ENCODE results near the gene FAN1. TPM values are rescaled to one million over a fixed set of nuclear protein-coding genes. Genes with fewer than 3 reads are reported as not detected.
A peak's percentile ranks its signal among the peaks of the same experiment; 100 is the strongest.
"Not testable (repeated sequence)": the region's sequence is repeated elsewhere in the genome, so short reads cannot be mapped to it uniquely, and the experiment has no call there.

Gene FAN1
- 26.3 TPM for total RNA-seq
- long read RNA-seq, full-length matches to known transcripts: 24 of 61 reads
- long read RNA-seq, partial matches to known transcripts: 12 of 61 reads
- long read RNA-seq, other reads (novel, unspliced or antisense): 25 of 61 reads

DNA sequence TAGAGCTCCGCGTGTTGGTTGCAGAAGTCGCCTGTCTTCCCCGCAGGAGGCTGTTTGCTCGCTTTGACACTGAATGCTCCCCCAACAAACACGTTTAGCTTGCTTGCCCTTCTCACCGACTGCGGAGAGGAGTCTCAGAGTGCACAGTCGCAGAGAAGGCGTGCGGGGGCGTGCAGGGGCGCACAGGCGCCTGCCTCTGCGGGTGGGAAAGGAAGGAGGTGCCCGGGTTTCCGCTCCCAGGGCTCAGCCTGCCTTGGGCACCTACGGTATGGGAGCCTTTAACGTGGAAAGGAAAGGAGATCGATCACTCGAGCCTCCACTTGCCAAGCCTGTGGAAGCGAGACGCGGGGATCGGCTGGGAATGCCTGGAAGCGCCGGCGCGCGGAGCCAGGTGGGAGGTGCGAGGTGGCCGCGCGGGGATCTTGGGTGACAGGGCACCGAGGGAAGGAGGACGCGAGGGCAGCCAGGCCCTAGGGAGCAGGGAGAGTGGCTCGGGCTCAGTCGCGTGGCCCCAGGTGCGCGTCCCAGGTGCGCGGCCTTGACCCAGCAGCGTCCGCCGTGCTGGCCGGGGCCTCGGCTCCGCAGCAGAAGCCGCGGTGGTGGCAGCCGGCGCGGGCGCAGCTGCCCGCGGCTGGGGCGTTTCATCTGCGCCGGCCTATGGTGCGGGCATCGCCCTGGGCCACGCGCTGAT is at the start of gene FAN1:
Gene FAN1, plus strand, starts transcription at position 419 of the 691 bp plus-strand sequence. CDS start 749 bp downstream, outside the sequence.
- intact Hi-C loops (cut with micrococcal nuclease): no loop called here
- ATAC-seq (peak; percentile 99), DNase-seq (peak; percentile 92)

DNA sequence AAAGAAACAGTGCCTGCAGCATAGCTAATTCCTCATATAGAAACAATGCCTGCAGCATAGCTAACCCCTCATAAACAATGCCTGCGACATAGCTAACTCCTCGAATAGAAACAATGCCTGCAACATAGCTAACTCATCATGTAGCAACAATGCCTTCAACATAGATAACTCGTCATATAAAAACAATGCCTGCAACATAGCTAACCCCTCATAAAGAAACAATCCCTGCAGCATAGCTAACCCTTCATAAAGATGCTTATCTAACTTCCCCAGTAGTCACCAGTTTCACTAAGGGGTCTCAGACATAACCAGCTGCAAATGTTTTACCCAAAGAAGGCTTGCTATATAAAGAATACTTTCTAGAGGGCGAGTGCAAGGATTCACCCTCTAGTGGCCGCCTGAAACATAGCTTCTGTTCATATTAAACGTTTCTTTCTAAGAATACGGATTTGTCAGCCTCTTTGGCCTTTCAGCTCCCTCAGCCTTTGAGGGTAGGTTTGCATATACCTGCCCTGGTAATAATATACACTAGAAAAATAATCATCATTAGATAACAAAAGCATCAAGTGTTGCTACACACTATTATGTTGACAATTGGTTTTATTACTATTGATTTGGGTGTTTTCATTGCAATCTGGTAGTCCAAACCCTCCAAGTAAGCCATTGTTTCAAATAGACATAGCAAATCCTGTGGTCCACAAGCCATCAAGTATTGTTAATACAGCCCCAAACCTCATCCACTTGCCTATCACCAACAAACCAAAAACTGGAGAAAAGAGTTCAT is 44.4 kb upstream of the FAN1 start:
- intact Hi-C loops (cut with micrococcal nuclease): no loop called here
- ATAC-seq: no peak
- DNase-seq: no peak

DNA sequence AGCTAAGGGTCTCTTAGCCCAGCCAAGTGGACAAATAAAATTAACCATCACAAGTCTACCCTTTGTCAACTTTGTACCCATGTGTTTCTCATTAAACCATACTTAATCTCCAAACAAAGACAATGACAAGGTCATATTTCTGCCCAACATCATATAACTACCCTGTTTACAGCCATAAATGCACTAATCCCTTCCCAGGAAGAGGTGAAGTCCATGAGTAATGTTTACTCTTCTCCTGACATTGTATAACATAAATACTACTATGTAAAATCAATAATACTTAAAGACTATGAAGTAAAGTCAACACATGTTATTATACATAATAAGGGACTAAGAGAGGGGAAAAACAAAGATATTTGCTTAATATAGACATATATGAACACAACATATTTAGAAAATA is 38.5 kb upstream of the FAN1 start:
- DNase-seq (no peak), ATAC-seq (no peak)
- intact Hi-C loops (cut with micrococcal nuclease): no loop called here

DNA sequence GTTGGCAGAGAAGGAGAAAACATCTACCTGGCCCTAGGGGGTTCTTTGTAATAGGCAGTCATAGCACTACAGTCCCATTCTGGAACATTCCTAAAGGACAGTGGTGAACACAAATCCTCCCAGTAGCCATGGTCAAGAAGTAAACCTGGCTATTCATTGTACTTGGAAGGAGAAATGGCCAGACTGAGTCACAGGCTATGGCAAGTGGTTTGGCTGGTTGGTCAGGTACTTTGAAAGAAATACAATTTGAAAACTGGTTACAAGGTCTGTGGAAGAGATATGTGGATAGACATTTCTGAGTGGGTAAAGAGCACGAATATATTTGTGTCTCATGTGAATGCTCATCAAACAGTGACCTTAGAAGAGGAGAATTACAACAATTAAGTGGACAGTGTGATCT is 33.0 kb upstream of the FAN1 start:
- intact Hi-C loops (cut with micrococcal nuclease): no loop called here
- ATAC-seq (no peak), DNase-seq (no peak)

DNA sequence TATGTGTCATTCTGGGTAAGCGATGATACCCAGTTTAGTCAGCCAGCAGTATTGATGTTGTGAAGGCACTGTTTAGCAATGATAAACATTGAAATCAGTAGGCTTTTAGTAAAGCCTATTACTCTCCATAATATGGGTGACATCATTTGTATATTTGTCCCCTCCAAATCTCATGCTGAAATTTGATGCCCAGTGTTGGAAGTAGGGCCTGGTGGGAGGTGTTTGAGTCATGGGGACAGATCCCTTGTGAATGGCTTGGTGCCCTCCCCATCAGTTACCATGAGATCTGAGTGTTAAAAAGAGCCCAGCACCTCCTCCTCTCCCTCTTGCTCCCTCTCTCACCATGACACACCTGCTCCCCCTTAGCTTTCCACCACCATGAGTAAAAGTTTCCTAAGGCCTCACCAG is 31.4 kb upstream of the FAN1 start:
- DNase-seq (no peak), ATAC-seq (no peak)
- intact Hi-C loops (cut with micrococcal nuclease): no loop called here

DNA sequence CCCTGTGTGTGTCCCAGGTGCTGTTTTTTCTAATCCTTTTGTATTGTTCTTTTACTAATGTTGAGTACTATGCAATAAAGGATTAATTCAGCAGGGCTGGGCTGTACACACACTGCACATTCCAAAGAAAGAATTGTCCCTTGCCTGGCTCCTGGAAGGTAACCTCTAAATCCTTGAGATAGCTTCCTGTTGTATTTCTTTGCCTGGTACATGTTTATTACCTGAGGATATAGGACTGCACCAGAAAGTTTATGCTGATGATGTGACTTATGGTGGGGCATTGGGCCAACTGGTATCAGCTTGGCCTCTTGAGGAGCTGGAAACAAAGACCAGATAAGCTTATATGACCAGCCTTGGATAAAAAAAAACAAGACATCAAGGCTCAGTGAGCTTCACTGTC is 26.6 kb upstream of the FAN1 start:
- no peak for ATAC-seq
- DNase-seq: no peak
- intact Hi-C loops (cut with micrococcal nuclease): no loop called here

DNA sequence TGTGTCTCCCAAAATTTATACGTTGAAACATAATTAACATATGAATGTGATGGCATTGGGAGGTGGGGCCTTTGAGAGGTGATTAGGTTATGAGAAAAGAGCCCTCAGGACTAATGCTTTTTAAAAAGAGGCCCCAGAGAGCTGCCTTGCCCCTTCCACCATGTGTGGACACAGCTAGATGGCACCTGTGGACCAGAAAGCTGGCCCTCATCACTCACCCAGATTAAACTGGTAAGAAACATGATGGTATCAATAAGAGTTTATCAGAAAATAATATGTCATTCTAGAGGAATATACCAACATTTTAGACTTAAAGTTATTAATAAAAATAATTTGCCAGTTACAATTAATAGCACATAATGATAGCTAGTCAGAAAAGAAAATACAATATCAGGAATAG is 25.2 kb upstream of the FAN1 start:
- no peak for ATAC-seq
- DNase-seq: no peak
- intact Hi-C loops (cut with micrococcal nuclease): no loop called here

DNA sequence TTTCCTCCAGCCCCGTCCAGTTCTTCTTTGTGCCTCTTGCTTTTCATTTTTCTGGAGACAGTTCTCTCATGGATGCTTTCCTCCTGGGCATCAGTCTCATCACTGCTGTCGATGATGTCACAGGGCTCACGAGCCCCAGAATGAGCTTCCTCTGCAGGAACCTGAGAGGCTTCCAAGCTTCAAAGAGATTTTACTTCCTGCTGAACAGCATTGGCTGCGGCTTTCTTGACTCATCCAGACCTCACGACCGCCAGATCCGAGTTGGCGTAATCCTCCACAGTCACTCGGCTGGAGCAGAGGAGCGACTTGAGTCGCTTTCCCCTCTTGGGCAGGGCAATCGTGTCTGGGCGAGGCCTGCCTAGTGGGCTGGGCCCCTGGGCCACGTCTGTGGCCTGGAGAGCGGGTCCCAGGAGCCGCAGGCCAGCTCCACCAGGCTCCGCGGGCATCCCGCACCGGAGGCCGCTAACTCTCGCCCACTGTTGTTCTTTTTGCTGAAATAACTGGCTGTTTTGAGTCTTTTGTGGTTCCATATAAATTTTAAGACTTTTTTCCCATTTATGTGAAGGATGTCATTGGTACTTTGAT is 20.8 kb upstream of the FAN1 start:
- ATAC-seq (no peak), DNase-seq (no peak)
- intact Hi-C loops (cut with micrococcal nuclease): no loop called here

DNA sequence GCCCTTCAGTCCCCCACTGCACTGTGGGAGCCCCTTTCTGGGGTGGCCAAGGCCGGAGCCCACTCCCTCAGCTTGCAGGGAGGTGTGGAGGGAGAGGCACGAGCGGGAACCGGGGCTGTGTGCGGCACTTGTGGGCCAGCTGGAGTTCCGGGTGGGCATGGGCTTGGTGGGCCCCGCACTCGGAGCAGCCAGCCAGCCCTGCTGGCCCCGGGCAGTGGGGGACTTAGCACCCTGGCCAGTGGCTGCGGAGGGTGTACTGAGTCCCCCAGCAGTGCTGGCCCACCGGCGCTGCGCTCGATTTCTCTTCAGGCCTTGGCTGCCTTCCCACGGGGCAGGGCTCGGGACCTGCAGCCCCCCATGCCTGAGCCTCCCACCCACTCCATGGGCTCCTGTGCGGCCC is 20.0 kb upstream of the FAN1 start:
- intact Hi-C loops (cut with micrococcal nuclease); ATAC-seq; DNase-seq: not testable (repeated sequence)

DNA sequence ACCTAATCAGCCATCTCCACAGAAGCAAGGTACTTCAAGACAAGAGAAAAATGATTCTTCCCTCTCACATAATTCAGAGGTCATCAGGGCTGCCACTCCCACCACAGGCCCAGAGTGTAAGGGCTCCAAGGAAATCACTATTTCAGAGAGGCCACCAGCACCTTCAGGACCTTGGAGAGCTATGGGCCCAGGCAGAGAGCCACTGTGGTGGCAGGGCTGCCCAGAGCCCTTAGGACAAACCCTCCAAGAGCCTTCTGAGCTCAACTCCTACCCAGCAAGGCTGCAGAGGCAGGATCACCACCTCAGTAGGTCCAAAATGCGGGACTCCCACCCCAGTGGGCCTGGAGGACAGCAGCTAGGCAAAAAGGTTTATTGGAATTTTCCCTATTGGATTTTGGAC is 17.9 kb upstream of the FAN1 start:
- ATAC-seq (peak; percentile 67), DNase-seq (no peak)
- intact Hi-C loops (cut with micrococcal nuclease): no loop called here

DNA sequence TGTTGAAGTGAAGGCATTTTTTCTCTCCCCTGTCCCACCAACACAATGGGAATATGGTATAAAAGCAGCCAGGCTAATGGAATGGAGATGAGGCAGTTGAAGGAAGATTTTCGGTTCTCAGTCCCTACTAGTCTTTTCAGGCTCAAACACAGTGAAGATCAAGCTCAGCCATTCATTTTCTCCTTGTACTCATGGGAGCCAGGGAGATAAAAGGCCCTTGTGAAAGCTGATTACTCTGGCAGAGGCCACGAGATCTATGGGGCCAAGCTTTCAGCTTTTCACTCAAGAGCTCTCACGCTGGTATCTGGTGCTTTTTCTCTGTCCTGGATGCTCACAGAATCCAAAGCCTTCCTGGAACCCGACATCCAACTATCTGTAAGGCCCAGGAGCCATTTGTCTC is 14.5 kb upstream of the FAN1 start:
- ATAC-seq (peak; percentile 54), DNase-seq (no peak)
- intact Hi-C loops (cut with micrococcal nuclease): no loop called here

DNA sequence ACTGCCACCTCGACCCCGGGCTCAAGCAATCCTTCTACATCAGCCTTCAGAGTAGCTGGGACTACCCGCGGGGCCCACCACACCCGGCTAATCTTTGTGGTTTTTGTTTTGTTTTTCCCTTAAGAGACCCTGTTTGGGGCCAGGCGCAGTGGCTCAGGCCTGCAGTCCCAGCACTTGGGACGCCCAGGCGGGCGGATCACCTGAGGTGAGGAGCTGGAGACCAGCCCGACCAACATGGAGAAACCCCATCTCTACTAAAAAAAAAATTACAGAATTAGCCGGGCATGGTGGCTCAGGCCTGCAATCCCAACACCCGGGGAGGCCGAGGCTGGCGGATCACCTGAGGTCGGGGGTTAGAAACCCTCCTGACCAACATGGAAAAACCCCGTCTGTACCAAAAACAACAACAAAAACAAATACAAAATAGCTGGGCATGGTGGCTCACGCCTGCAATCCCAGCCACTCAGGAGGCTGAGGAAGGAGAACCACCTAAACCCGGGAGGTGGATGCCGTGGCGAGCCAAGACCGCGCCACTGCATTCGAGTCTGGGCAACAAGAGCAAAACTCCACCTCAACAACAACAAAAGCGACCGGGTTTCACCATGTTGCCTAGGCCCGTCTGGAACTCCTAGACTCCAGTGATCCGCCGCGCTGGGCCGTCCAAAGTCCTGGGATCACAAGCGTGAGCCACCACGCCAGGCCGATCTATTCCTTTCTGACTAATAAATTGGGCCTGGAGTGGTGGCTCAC is 8.1 kb upstream of the FAN1 start:
- intact Hi-C loops (cut with micrococcal nuclease): no loop called here

DNA sequence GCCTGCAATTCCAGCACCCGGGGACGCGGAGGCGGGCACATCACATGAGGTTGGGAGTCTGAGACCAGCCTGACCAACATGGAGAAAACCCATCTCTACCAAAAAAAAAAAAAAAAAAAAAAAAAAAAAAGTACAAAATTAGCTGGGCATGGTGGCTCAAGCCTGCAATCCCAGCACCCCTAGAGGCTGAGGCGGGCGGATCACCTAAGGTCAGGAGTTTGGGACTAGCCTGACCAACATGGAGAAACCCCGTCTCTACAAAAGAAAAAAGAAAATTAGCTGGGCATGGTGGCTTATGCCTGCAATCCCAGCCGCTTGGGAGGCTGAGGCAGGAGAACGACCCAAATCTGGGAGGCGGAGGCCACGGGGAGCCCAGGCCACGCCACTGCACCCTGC is 7.5 kb upstream of the FAN1 start:
- DNase-seq (no peak), ATAC-seq (no peak)
- intact Hi-C loops (cut with micrococcal nuclease): no loop called here

More for the DNA sequence above, 8.1 kb upstream of the FAN1 start:
- no peak for ATAC-seq
- no peak for DNase-seq

DNA sequence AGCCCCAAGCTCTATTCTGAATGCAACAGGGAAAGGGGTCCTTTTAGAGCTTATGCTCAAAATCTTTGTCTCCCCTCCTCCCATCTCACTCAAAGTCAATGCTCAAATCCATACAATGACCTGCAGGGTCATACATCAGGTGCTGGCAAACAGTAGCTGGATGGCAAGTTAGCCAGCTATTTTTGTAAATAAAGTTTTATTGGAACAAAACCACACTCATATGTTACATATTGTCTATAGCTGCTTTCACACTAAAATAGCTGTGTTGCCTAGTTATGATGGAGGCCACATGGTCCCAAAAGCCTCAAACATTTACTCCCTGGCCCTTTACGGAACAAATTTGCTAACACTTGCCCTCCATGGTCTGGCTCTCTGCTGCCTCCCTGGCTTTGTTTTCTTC is 1.8 kb upstream of the FAN1 start:
- DNase-seq (no peak), ATAC-seq (no peak)
- intact Hi-C loops (cut with micrococcal nuclease): no loop called here

DNA sequence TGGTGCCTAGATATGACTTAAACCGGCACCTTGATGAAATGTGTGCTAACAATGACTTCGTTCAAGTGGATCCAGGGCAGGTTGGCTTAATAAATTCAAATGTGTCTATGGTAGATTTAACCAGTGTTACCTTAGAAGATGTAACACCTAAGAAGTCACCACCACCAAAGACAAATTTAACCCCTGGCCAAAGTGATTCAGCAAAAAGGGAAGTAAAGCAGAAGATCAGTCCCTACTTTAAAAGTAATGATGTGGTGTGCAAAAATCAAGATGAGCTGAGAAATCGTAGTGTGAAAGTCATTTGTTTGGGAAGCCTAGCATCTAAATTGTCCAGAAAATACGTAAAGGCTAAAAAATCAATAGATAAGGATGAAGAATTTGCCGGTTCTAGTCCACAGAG is 1.1 kb downstream of the FAN1 start:
- no peak for ATAC-seq
- intact Hi-C loops (cut with micrococcal nuclease): no loop called here
- DNase-seq: no peak

DNA sequence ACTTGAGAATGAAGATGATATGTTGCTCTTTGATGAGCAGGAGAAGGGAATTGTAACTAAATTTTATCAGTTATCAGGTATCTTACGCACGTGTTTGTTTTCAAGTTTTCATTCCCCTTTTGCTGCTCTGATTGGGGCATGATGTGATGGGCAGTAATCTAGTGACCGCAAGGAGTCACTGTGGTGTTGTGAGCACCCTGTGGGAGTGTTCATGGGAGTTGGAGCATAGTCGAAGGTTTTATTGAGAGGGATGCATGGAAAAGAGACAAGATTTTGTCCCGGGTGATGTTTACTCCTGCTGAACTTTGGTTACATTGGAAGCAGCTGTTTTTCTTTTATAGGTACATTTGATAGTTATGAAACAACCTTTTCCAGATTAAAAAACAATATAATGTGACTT is 2.1 kb downstream of the FAN1 start:
- no peak for DNase-seq
- intact Hi-C loops (cut with micrococcal nuclease): no loop called here
- no peak for ATAC-seq

DNA sequence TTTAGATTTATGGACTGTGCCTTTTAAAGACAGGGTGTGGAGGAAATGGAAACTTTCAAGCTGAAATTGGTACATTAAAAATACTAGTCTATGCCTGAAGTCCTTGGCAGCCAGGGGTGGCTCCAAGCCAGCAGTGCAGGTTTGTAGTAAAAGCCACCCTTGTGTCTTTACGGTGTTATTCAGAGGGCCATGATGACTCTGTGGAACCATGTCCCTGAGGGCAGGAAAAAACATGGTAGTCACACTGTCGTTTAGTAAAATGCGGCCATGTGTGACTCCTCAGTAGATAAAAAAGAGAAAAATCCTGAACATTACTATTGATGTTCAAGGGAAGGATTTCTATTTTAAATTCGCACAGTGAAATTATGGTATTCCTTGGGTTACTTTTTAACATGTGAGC is 2.7 kb downstream of the FAN1 start:
- DNase-seq (no peak), ATAC-seq (no peak)
- intact Hi-C loops (cut with micrococcal nuclease): no loop called here

DNA sequence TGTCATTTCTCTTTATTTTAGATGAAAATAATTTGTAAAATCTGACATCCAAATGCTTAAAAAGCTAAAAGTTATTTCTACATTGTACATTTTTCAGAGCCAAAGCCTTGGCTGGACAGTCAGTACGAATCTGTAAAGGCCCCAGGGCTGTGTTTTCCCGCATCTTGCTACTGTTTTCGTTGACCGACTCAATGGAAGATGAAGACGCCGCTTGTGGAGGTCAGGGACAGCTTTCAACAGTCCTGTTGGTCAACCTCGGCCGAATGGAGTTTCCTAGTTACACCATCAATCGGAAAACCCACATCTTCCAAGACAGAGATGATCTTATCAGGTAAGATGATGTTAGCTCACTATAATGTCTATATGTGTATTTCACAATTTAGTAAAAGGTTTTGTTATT is 10.0 kb downstream of the FAN1 start:
- ATAC-seq (no peak), DNase-seq (no peak)
- intact Hi-C loops (cut with micrococcal nuclease): loop anchor here (10.0 kb wide), 1 partner anchor 51 kb away; no protein-coding TSS in a partner anchor

DNA sequence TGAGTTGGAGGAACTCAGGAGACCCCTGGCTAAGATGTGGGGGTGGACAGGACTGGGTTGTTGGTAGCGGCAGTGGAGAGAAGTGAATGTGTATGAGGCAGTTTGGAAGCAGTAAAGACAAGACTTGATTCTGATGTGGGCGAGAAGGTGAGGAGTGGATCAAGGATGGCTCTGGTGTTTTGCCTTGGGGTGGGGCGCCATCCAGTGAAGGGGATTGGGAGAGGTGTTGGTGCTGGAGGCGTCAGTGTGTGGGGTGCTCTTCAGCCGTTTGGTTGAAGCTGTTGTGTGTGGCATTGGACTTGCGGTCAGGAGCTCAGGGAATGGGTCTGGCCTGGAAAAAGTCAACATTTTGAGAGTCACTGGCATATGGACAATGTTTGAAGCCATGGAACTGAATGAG is 13.3 kb downstream of the FAN1 start:
- DNase-seq (no peak), ATAC-seq (no peak)
- intact Hi-C loops (cut with micrococcal nuclease): loop anchor here (10.0 kb wide), 1 partner anchor 48 kb away; no protein-coding TSS in a partner anchor

Data from left ventricle myocardium superior (tissue), 1 donor.